Calu3 (cell line): ENCODE measurements around the gene RLF. TPM values are rescaled to one million over a fixed set of nuclear protein-coding genes. Genes with fewer than 3 reads are reported as not detected.

Source experiments
- BruUV-seq: library from RNA; stranded (reverse); fragments of 400-500 nt; replicated peaks from 2 replicates; lab custom pipeline; 2021; lab: Mats Ljungman, UMichigan
- CTCF ChIA-PET: fragments of 300-600 bp; sonication (Branson Sonifier 250); formaldehyde crosslinking; loops from one replicate; lab custom pipeline; 2022; ENCODE audit warnings: antibody characterized with exemption; lab: Charles Lee
- DNase-seq: peaks from one replicate; pipeline ENCODE4 v3.0.0; 2022
- H3K27ac Mint-ChIP-seq: one replicate; pipeline ENCODE4 v1.8.0; 2022; ENCODE audit warnings: mixed read lengths; ENCODE audit not compliant: unreplicated experiment
- H3K27me3 Mint-ChIP-seq: one replicate; pipeline ENCODE4 v1.8.0; 2022; ENCODE audit warnings: mixed read lengths; ENCODE audit not compliant: unreplicated experiment
- H3K36me3 Mint-ChIP-seq: one replicate; pipeline ENCODE4 v1.8.0; 2022; ENCODE audit warnings: mild to moderate bottlenecking, moderate library complexity, mixed read lengths; ENCODE audit not compliant: insufficient read depth, unreplicated experiment
- H3K4me1 Mint-ChIP-seq: one replicate; pipeline ENCODE4 v1.8.0; 2022; ENCODE audit warnings: mild to moderate bottlenecking, low read depth, mixed read lengths; ENCODE audit not compliant: unreplicated experiment
- H3K4me3 Mint-ChIP-seq: one replicate; pipeline ENCODE4 v1.8.0; 2022; ENCODE audit warnings: mild to moderate bottlenecking, low read depth, moderate library complexity, mixed read lengths; ENCODE audit not compliant: unreplicated experiment
- H3K9me3 Mint-ChIP-seq: one replicate; pipeline ENCODE4 v1.8.0; 2022; ENCODE audit warnings: low read depth, mixed read lengths; ENCODE audit not compliant: unreplicated experiment
- intact Hi-C: fragments of 100-400 bp; cut with micrococcal nuclease; formaldehyde crosslinking; loops from one replicate; pipeline ENCODE4 v1.10.0; 2022; ENCODE audit not compliant: unreplicated experiment
- total RNA-seq: library from RNA; stranded (reverse); gene quantifications from 2 replicates; pipeline ENCODE4 v1.2.3, GENCODE V29; 2022
- TF ChIP-seq, protein P1 (sequence below): fragments of 200-600 bp; IDR thresholded peaks from one replicate; pipeline ENCODE4 v1.8.0; 2022; ENCODE audit warnings: antibody characterized with exemption; ENCODE audit not compliant: unreplicated experiment

RLF gene
- total RNA-seq, 1 experiment from 2014 or later: 12.9 TPM

GRCh38 chr1:40273547-40274166 lies 112.5 kb downstream of the RLF start:
- Mint-ChIP-seq H3K9me3 (no peaks in the 10 kb centered on the region), H3K27me3 (no peaks in the 10 kb centered on the region), H3K36me3 (peaks cover 24% of the 10 kb centered on the region), H3K4me1 (peaks cover 8% of the 10 kb centered on the region), H3K4me3 (no peak overlapping the region), H3K27ac (no peak overlapping the region)
- BruUV-seq: no TSS peak
- TF ChIP-seq, protein P1, sequence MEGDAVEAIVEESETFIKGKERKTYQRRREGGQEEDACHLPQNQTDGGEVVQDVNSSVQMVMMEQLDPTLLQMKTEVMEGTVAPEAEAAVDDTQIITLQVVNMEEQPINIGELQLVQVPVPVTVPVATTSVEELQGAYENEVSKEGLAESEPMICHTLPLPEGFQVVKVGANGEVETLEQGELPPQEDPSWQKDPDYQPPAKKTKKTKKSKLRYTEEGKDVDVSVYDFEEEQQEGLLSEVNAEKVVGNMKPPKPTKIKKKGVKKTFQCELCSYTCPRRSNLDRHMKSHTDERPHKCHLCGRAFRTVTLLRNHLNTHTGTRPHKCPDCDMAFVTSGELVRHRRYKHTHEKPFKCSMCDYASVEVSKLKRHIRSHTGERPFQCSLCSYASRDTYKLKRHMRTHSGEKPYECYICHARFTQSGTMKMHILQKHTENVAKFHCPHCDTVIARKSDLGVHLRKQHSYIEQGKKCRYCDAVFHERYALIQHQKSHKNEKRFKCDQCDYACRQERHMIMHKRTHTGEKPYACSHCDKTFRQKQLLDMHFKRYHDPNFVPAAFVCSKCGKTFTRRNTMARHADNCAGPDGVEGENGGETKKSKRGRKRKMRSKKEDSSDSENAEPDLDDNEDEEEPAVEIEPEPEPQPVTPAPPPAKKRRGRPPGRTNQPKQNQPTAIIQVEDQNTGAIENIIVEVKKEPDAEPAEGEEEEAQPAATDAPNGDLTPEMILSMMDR: no peak
- DNase-seq: no peak
- intact Hi-C loops: no loop called here
- CTCF ChIA-PET: no interaction called here

DNA sequence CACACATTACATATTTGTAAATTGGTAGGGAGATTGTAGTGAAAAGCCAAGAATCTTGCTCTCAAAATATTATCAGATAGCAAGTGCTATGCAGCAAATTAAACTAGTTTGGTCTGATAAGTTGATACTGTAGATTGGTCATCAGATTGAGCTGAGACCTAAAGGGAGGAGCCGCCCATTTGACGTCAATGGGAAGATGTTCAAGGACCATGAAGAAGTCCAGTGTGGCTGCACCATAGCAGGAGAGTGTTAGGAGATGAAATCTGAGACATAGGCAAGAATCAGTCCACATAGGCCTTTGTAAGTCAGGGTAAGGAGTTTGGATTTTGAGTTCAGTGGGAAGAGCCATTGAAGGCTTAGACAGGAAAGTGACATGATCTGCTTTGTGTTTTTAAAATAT lies 113.1 kb downstream of the RLF start:
- H3K36me3 Mint-ChIP-seq: peaks cover 18% of the 10 kb centered on the region
- no peak overlapping the region for H3K27ac Mint-ChIP-seq
- CTCF ChIA-PET: no interaction called here
- no peaks in the 10 kb centered on the region for H3K9me3 Mint-ChIP-seq
- BruUV-seq: no TSS peak
- intact Hi-C loops: no loop called here
- H3K27me3 Mint-ChIP-seq: no peaks in the 10 kb centered on the region
- no peak for DNase-seq
- H3K4me1 Mint-ChIP-seq: peaks cover 8% of the 10 kb centered on the region
- no peak overlapping the region for H3K4me3 Mint-ChIP-seq
- TF ChIP-seq, protein P1: no peak

GRCh38 chr1:40276122-40276521 lies 114.9 kb downstream of the RLF start:
- no peak overlapping the region for H3K27ac Mint-ChIP-seq
- TF ChIP-seq, protein P1: no peak
- no peak overlapping the region for H3K4me3 Mint-ChIP-seq
- H3K4me1 Mint-ChIP-seq: peaks cover 8% of the 10 kb centered on the region
- no peaks in the 10 kb centered on the region for H3K27me3 Mint-ChIP-seq
- no peaks in the 10 kb centered on the region for H3K9me3 Mint-ChIP-seq
- CTCF ChIA-PET: no interaction called here
- DNase-seq: no peak
- intact Hi-C loops: no loop called here
- peaks cover 17% of the 10 kb centered on the region for H3K36me3 Mint-ChIP-seq
- no TSS peak for BruUV-seq

DNA sequence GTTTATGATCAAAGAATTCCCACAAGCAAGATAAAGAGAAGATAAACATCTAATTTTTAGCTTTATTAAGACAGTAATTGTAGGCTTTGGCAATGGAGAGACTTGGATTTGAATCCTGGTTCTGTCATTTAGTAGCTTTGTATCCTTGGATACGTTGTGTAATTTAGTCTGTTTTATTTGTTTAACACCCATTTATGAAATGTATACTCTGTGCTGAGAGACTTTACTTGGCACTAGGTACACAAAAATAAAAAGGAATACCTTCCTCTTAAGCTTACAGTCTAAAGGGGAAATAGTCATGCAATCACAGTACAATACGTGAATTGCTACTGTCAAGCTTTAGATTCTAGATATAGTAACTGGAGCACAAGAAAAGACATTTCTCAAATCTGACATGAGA lies 120.7 kb downstream of the RLF start:
- TF ChIP-seq, protein P1: no peak
- Mint-ChIP-seq H3K27me3 (no peaks in the 10 kb centered on the region), H3K4me3 (no peak overlapping the region), H3K9me3 (no peaks in the 10 kb centered on the region), H3K27ac (no peak overlapping the region), H3K36me3 (peaks cover 6% of the 10 kb centered on the region), H3K4me1 (no peaks in the 10 kb centered on the region)
- intact Hi-C loops: no loop called here
- no peak for DNase-seq
- BruUV-seq: no TSS peak
- CTCF ChIA-PET: interaction anchor here (1.0 kb wide), 1 partner anchor 57 kb away, joined by 3 read pairs; no protein-coding TSS in a partner anchor

Other genes with a start within 250 kb of the RLF start
- gene MFSD2A, start 206.2 kb upstream of the RLF start, total RNA-seq: 3.9 and 4.9 TPM in 2 replicates
- gene CAP1, start 120.7 kb upstream of the RLF start, total RNA-seq: 307 and 309 TPM in 2 replicates
- 57.8 and 70.2 TPM in 2 replicates for gene PPT1, start 64.1 kb upstream of the RLF start, total RNA-seq
- not detected in 2 replicates for gene TMCO2, start 86.5 kb downstream of the RLF start, total RNA-seq
- 60.1 and 62.0 TPM in 2 replicates for gene ZMPSTE24, start 96.8 kb downstream of the RLF start, total RNA-seq
- gene COL9A2, start 155.9 kb downstream of the RLF start, total RNA-seq: 3.0 and 3.2 TPM in 2 replicates
- gene SMAP2, start 212.3 kb downstream of the RLF start, total RNA-seq: 12.8 and 13.7 TPM in 2 replicates